ENCODE data around the gene CSF1.
"Not testable (repeated sequence)": the region's sequence is repeated elsewhere in the genome, so short reads cannot be mapped to it uniquely, and the experiment has no call there.

Gene CSF1

GRCh38 chr1:109910123-109910962, at the start of gene CSF1:
CSF1 (plus strand) TSS chr1:109910849; CDS start chr1:109911024, 175 bp downstream.
- in situ Hi-C loops (cut with HindIII; ENCODE audit: low sequenced_read_pairs), result no loop called here

- in situ Hi-C loops (cut with HindIII; ENCODE audit: low sequenced_read_pairs), result not testable (repeated sequence)
Observed at GRCh38 chr1:109861616-109862015, 49.0 kb upstream of the CSF1 start.

- in situ Hi-C loops (cut with HindIII; ENCODE audit: low sequenced_read_pairs), result no loop called here
Observed at GRCh38 chr1:109863667-109864046, 47.0 kb upstream of the CSF1 start.

- in situ Hi-C loops (cut with HindIII; ENCODE audit: low sequenced_read_pairs), result no loop called here
Observed at GRCh38 chr1:109864047-109864822, 46.4 kb upstream of the CSF1 start.

GRCh38 chr1:109864930-109865612, 45.6 kb upstream of the CSF1 start:
- in situ Hi-C loops (cut with HindIII; ENCODE audit: low sequenced_read_pairs), result no loop called here

- in situ Hi-C loops (cut with HindIII; ENCODE audit: low sequenced_read_pairs), result no loop called here
Observed at GRCh38 chr1:109866071-109866470, 44.6 kb upstream of the CSF1 start.

- in situ Hi-C loops (cut with HindIII; ENCODE audit: low sequenced_read_pairs), result no loop called here
Observed at GRCh38 chr1:109873278-109874175, 37.1 kb upstream of the CSF1 start.

GRCh38 chr1:109874445-109874844, 36.2 kb upstream of the CSF1 start:
- in situ Hi-C loops (cut with HindIII; ENCODE audit: low sequenced_read_pairs), result no loop called here

- in situ Hi-C loops (cut with HindIII; ENCODE audit: low sequenced_read_pairs), result no loop called here
Observed at GRCh38 chr1:109875874-109876273, 34.8 kb upstream of the CSF1 start.

GRCh38 chr1:109876617-109877316, 33.9 kb upstream of the CSF1 start:
- in situ Hi-C loops (cut with HindIII; ENCODE audit: low sequenced_read_pairs), result no loop called here

GRCh38 chr1:109877317-109877771, 33.3 kb upstream of the CSF1 start:
- in situ Hi-C loops (cut with HindIII; ENCODE audit: low sequenced_read_pairs), result no loop called here

GRCh38 chr1:109877776-109878175, 32.9 kb upstream of the CSF1 start:
- in situ Hi-C loops (cut with HindIII; ENCODE audit: low sequenced_read_pairs), result no loop called here

- in situ Hi-C loops (cut with HindIII; ENCODE audit: low sequenced_read_pairs), result no loop called here
Observed at GRCh38 chr1:109878531-109879104, 32.0 kb upstream of the CSF1 start.

GRCh38 chr1:109879371-109879770, 31.3 kb upstream of the CSF1 start:
- in situ Hi-C loops (cut with HindIII; ENCODE audit: low sequenced_read_pairs), result not testable (repeated sequence)

- in situ Hi-C loops (cut with HindIII; ENCODE audit: low sequenced_read_pairs), result no loop called here
Observed at GRCh38 chr1:109879881-109880525, 30.6 kb upstream of the CSF1 start.

GRCh38 chr1:109880971-109881894, 29.4 kb upstream of the CSF1 start:
- in situ Hi-C loops (cut with HindIII; ENCODE audit: low sequenced_read_pairs), result no loop called here

- in situ Hi-C loops (cut with HindIII; ENCODE audit: low sequenced_read_pairs), result no loop called here
Observed at GRCh38 chr1:109881906-109882287, 28.8 kb upstream of the CSF1 start.

All from endothelial cell of hepatic sinusoid (primary cell).